ENCODE data around the gene TRPV4.
"Not testable (repeated sequence)": the region's sequence is repeated elsewhere in the genome, so short reads cannot be mapped to it uniquely, and the experiment has no call there.

TRPV4 gene

DNA sequence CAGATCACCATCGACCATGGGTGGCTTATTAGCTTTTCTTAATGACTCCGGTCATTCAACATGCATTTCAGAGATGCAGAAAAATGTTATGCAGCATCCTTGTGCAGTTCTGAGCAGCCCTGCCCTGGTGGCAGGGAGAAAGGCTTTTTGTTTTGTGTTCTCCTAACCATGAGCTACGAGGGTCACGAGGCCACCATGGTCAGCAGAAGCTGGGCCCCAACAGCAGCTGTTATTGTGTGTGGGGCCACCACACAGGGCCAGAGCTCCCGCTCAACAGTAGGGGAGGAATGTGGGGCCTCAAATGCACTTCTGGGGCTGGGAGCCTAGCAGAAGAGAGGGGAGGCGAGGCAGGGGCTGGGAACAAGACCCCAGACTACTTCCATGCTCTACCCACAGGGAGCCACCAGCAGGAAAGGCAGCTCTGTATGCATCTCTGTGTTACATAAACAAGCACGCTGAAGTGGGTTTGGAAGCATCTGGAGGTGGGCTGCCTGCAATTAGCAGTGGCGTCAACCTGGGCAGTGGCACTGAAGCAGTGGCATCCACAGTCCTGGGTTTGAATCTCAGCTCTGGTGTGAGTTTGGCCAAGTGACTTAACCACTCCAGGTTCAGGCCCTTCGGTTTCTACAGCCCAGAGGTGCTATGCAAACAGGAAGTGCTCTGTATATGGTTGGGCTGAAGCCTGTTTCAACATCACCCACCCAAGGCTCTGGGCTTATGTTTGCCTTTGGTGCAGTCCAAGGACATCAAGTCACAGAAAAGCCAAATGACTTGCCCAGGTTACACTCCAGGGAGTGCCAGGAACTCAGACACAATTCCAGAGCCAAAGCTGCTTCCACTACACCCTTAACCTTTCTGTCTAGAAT is 30.9 kb upstream of the TRPV4 start (continued):
- TF ChIP-seq ZNF777 (tag by site-specific recombination; IDR thresholded peaks at IDR 0.05; ENCODE audit: borderline replicate concordance) (no peak), KLF10 (tag by site-specific recombination; IDR thresholded peaks at IDR 0.05) (no peak), ZNF529 (tag by site-specific recombination; IDR thresholded peaks at IDR 0.05; ENCODE audit: insufficient replicate concordance) (no peak), ZIC2 (tag by site-specific recombination; IDR thresholded peaks at IDR 0.05) (peak; percentile 37; the same call in 1 of the 2 replicates), ZBTB20 (tag by site-specific recombination; IDR thresholded peaks at IDR 0.05) (peak; percentile 59), ZNF660 (tag by site-specific recombination; IDR thresholded peaks at IDR 0.05) (no peak), TCF7L2 (IDR thresholded peaks at IDR 0.05; ENCODE audit: borderline replicate concordance, low read depth, low read length) (no peak), ZNF561 (tag by site-specific recombination; IDR thresholded peaks at IDR 0.05; ENCODE audit: borderline replicate concordance) (no peak), ZNF391 (tag by site-specific recombination; IDR thresholded peaks at IDR 0.05; ENCODE audit: borderline replicate concordance, low read depth) (no peak), ZBTB8A (tag by site-specific recombination; IDR thresholded peaks at IDR 0.05) (peak; percentile 45; the same call in 1 of the 2 replicates)
- TF ChIP-seq, protein P1, sequence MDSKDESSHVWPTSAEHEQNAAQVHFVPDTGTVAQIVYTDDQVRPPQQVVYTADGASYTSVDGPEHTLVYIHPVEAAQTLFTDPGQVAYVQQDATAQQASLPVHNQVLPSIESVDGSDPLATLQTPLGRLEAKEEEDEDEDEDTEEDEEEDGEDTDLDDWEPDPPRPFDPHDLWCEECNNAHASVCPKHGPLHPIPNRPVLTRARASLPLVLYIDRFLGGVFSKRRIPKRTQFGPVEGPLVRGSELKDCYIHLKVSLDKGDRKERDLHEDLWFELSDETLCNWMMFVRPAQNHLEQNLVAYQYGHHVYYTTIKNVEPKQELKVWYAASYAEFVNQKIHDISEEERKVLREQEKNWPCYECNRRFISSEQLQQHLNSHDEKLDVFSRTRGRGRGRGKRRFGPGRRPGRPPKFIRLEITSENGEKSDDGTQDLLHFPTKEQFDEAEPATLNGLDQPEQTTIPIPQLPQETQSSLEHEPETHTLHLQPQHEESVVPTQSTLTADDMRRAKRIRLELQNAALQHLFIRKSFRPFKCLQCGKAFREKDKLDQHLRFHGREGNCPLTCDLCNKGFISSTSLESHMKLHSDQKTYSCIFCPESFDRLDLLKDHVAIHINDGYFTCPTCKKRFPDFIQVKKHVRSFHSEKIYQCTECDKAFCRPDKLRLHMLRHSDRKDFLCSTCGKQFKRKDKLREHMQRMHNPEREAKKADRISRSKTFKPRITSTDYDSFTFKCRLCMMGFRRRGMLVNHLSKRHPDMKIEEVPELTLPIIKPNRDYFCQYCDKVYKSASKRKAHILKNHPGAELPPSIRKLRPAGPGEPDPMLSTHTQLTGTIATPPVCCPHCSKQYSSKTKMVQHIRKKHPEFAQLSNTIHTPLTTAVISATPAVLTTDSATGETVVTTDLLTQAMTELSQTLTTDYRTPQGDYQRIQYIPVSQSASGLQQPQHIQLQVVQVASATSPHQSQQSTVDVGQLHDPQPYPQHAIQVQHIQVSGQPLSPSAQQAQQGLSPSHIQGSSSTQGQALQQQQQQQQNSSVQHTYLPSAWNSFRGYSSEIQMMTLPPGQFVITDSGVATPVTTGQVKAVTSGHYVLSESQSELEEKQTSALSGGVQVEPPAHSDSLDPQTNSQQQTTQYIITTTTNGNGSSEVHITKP (tag by site-specific recombination; IDR thresholded peaks at IDR 0.05): peak; percentile 53

DNA sequence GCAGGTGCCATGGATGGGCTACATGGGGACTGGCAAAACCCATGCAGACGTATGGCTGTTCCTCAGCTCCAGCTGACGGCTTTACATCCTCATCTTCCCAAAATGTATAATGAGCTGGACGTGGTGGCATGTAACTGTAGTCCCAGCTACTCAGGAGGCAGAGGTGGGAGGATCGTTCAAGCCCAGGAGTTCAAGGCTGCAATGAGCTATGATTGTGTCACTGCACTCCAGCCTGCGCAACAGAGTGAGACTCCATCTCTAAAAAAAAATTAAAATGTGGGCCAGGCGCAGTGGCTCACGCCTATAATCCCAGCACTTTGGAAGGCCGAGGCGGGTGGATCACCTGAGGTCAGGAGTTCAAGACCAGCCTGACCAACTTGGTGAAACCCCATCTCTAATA is 29.3 kb upstream of the TRPV4 start:
- POLR2A ChIA-PET; H3K27ac ChIP-seq (ENCODE audit: extremely low read depth, low read depth, low read length); H3K9me3 ChIP-seq (ENCODE audit: control insufficient read depth, insufficient read depth, low read depth, low read length); H3K4me3 ChIP-seq (ENCODE audit: low read depth, low read length); H3K4me1 ChIP-seq (ENCODE audit: control insufficient read depth, insufficient read depth, low read length): not testable (repeated sequence)
- peak; percentile 15; the same call in 1 of the 2 replicates for TF ChIP-seq ZFHX2 (tag by site-specific recombination; conservative IDR thresholded peaks at IDR 0.05)
- CTCF ChIA-PET: interaction anchor here (5.8 kb wide), 1 partner anchor 10 kb away, joined by 47 read pairs; no protein-coding TSS in a partner anchor
- H3K36me3 ChIP-seq (ENCODE audit: control insufficient read depth in 2 of 2, insufficient read depth in 1 of 2, low read length in 2 of 2): peaks cover 0 to 11% of the 10 kb centered on the region in 2 experiments; a peak in 1 of 3 replicates

DNA sequence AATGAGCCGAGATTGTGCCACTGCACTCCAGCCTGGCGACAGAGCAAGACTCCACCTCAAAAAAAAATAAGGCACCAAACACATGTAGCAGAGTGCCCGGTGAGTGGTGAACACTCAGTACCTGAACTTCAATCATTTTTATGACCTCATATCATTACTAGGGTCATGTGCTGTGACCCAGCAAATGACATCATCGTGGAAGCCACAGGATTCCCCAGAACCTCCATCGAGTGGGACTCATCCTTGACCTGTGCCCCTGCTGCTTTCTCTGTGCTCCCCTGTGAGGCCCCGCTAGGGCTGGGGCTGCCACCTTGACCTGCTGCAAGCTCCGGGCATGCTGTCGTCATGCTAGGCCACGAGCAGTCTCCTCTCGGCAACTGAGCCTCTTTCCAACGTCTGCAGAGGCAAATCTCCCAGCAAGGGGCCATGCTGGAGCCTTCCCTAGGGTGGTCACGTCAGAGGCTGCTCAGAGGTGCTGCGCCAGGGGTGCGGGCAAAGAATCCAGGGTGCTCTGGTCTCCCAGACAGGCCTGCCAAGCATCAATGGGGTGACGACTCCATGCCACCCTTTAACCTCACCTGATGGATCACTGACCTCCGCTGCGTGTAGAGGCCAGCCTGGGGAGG is 28.6 kb upstream of the TRPV4 start:
- Histone ChIP-seq H3K9me3 (ENCODE audit: control insufficient read depth, insufficient read depth, low read depth, low read length) (no peaks in the 10 kb centered on the region), H3K36me3 (ENCODE audit: control insufficient read depth in 2 of 2, insufficient read depth in 1 of 2, low read length in 2 of 2) (peaks cover 0 to 17% of the 10 kb centered on the region in 2 experiments; a peak in 1 of 3 replicates), H3K4me1 (ENCODE audit: control insufficient read depth, insufficient read depth, low read length) (peaks cover 4% of the 10 kb centered on the region; the same call in 1 of the 2 replicates), H3K27ac (ENCODE audit: extremely low read depth, low read depth, low read length) (no peak overlapping the region), H3K4me3 (ENCODE audit: low read depth, low read length) (no peak overlapping the region)
- POLR2A ChIA-PET: no interaction called here
- CTCF ChIA-PET: interaction anchor here (1.0 to 5.8 kb wide), 4 partner anchors 9 to 67 kb away, joined by 3 to 47 read pairs (median 4); no protein-coding TSS in a partner anchor
- no peak for TF ChIP-seq ZNF184 (tag by site-specific recombination; IDR thresholded peaks at IDR 0.05)
- no peak for TF ChIP-seq ZNF621 (tag by site-specific recombination; IDR thresholded peaks at IDR 0.05)
- TF ChIP-seq, protein P2, sequence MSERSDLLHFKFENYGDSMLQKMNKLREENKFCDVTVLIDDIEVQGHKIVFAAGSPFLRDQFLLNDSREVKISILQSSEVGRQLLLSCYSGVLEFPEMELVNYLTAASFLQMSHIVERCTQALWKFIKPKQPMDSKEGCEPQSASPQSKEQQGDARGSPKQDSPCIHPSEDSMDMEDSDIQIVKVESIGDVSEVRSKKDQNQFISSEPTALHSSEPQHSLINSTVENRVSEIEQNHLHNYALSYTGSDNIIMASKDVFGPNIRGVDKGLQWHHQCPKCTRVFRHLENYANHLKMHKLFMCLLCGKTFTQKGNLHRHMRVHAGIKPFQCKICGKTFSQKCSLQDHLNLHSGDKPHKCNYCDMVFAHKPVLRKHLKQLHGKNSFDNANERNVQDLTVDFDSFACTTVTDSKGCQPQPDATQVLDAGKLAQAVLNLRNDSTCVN (tag by site-specific recombination; optimal IDR thresholded peaks at IDR 0.05): peak; percentile 14
- TF ChIP-seq HOXC10 (CRISPR knock-in tag; IDR thresholded peaks at IDR 0.05): no peak
- TF ChIP-seq, protein P3, sequence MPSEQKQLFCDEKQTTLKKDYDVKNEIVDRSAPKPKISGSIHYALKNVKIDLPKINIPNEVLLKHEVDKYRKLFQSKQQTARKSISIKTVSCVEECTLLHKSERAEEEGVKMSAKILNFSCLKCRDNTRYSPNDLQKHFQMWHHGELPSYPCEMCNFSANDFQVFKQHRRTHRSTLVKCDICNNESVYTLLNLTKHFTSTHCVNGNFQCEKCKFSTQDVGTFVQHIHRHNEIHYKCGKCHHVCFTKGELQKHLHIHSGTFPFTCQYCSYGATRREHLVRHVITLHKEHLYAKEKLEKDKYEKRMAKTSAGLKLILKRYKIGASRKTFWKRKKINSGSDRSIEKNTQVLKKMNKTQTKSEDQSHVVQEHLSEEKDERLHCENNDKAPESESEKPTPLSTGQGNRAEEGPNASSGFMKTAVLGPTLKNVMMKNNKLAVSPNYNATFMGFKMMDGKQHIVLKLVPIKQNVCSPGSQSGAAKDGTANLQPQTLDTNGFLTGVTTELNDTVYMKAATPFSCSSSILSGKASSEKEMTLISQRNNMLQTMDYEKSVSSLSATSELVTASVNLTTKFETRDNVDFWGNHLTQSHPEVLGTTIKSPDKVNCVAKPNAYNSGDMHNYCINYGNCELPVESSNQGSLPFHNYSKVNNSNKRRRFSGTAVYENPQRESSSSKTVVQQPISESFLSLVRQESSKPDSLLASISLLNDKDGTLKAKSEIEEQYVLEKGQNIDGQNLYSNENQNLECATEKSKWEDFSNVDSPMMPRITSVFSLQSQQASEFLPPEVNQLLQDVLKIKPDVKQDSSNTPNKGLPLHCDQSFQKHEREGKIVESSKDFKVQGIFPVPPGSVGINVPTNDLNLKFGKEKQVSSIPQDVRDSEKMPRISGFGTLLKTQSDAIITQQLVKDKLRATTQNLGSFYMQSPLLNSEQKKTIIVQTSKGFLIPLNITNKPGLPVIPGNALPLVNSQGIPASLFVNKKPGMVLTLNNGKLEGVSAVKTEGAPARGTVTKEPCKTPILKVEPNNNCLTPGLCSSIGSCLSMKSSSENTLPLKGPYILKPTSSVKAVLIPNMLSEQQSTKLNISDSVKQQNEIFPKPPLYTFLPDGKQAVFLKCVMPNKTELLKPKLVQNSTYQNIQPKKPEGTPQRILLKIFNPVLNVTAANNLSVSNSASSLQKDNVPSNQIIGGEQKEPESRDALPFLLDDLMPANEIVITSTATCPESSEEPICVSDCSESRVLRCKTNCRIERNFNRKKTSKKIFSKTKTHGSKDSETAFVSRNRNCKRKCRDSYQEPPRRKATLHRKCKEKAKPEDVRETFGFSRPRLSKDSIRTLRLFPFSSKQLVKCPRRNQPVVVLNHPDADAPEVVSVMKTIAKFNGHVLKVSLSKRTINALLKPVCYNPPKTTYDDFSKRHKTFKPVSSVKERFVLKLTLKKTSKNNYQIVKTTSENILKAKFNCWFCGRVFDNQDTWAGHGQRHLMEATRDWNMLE (tag by site-specific recombination; conservative IDR thresholded peaks at IDR 0.05; ENCODE audit: low read depth): no peak
- TF ChIP-seq ZNF792 (tag by site-specific recombination; IDR thresholded peaks at IDR 0.05): no peak
- peak; percentile 92 for TF ChIP-seq ZNF10 (tag by site-specific recombination; IDR thresholded peaks at IDR 0.05)
- no peak for TF ChIP-seq ZNF837 (tag by site-specific recombination; IDR thresholded peaks at IDR 0.05)
- TF ChIP-seq ZNF416 (tag by site-specific recombination; IDR thresholded peaks at IDR 0.05): no peak
- no peak for TF ChIP-seq SALL2 (tag by site-specific recombination; IDR thresholded peaks at IDR 0.05; ENCODE audit: borderline replicate concordance)
